Femur (tissue), 1 donor: ENCODE measurements around the gene SAMD4A.

ENCODE experiments used
- DNase-seq: peaks from one replicate; pipeline ENCODE4 v3.0.0-alpha.2; 2017

Gene SAMD4A

GRCh38 chr14:54566410-54567223 is at the start of gene SAMD4A:
Gene SAMD4A (plus strand): TSS chr14:54567128. CDS start chr14:54567917, 789 bp downstream.
- DNase-seq: peak; percentile 91

DNA sequence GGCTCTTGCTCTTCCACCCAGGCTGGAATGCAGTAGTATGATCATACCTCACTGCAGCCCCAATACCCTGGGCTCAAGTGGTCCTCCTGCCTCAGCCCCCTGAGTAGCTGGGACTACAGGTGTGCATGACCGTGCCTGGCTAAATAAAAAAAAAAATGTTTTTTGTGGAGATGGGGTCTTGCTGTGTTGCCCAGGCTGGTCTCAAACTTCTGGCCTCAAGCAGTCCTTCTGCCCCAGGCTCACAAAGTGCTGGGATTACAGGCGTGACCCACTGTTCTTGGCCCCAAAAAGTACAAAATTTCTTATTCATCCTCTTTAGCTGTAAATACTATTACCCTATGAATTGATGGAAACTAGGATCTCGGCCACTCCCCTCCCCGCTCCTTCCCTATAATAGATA is 42.5 kb upstream of the SAMD4A start:
- DNase-seq: no peak

DNA sequence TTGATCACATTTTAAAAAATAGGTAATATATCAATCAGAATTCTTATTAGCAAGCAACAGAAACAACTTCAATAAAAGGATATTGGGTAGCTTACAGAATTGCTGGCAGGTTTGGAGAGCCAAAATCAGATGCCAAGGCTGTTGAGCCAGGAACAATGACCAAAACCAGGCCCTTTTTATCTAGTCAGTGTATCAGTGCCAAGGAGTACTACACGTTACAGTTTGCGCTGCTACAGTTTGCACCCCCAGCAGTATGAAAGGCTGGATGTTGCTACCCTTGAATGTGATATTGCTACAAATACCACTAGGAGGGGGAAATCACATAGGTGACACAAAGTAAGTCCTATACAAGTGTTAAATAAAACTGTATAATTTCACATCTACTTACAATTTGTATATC is 38.0 kb upstream of the SAMD4A start:
- no peak for DNase-seq

GRCh38 chr14:54529811-54530210 is 37.1 kb upstream of the SAMD4A start:
- DNase-seq: no peak

DNA sequence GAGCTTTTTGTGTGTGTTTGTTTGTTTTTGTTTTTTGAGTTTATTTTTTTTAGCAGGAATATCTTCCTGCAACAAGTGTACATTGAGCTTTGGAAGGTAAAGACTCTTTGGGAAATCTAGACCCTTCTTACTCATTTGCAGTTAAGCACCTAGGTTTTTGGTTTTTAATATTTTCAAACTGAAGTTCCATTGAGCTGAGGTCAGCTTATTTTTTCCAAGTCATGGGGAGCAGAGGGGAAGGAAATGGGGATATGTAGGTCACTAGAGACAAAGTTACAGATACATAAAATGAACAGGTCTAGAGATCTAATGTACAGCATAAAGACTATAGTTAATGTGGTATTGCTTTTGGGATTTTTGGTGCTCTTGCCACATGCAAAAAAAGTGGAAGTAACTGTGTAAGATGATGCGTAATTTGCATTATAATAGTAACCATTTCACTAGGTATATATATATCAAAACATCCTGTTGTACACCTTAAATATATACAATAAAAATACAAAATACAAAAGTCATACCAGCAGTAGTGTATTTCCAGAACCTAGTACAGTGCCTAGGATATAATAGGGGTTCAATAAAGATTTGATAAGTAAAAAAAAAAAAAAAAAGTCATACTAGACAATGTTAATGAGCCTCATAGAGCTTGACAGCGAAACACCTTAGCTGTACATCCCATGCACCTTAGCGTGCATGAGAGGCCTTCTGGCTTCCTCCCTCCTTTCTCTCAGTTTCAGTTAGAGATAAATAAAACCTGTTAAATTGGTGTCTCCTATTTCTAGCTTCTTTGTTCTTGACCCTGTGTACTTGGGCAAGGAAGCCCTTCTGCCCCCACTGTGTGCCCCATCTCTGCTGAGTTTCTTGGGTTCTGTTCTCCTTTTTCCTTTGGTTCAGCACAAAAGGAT is 34.6 kb upstream of the SAMD4A start:
- no peak for DNase-seq

DNA sequence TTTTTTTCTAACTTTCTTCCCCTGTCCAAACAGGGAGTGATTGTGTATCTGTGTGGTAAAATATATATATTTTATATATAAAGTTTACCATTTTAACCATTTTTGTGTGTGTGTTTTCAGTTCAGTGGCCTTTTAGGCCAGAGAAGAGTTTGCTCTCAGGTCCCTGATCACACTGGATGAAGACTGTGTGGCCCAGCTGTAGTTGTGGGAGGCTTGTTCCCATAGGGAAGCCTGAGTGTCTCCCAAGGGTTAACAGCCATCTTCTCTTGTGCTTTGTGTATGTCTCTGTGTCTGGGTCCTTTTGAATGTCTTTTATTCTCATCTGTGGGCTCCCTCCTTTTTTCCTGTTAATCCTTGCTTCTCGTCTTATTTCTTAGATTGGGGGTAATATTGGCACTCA is 33.8 kb upstream of the SAMD4A start:
- DNase-seq: no peak

DNA sequence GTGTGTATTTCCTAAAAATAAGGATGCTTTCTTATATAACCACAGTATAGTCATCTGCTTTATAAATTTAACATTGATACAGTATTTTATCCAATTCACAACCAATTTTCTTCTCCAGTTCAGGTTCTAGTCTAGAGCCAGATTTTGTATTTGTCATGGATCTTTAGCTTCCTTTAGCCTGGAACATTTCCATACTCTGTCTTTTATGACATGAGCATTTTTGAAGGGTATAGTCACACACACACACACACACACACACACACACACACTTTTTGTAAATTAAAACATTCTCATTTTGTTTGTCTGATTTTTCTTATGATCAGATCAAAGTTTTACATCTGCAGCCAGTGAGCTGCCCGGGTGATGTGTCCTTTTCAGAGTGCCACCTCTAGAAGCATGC is 31.8 kb upstream of the SAMD4A start:
- no peak for DNase-seq

DNA sequence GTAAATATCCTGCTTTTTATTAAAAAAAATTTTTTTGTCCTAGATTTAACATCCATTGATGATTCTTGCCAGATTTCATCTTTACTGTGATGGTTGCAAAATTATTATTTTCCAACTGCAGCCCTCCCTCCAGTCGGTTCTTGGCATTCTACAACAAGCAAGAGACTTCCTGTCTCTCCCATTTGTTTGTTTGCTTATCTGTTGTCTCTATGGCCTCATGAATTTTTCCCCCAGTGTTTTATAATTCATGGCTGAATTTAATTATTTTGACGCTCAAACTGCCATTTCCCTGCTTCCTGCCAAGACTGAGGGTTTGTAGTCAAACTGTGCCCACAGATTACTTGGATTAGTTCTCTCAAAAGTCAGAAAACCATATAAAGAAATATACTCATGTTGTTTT is 31.3 kb upstream of the SAMD4A start:
- DNase-seq: no peak

DNA sequence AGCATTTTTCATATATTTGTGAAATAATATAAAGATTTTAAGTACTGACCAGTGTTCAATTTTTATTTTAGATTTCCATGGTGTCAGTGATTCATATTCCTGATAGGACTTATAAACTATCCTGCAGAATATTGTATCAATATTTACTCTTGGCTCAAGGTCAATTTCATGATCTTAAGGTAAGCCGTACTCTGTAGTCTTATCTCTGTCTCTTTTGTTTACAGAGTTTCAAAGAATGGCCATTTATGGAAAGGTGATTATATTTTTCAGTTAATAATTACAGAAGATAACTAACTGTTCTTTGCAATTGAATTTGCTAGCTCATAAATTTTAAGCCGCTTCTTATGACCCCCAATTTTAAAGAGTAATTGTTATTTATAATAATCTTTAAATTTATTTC is 29.3 kb upstream of the SAMD4A start:
- DNase-seq: no peak

DNA sequence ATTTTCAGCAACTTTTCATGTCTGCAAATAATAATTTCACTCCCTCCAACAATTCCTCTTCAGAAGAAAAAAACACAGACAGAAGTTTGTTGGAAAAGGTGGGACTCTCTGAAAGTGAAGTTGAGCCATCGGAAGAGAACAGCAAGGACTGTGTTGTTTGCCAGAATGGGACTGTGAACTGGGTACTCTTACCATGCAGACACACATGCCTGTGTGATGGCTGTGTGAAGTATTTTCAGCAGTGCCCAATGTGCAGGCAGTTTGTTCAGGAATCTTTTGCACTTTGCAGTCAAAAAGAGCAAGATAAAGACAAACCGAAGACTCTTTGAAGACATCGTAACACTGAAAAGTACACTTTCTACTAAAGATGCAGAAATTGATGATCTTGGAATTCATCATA is 28.9 kb upstream of the SAMD4A start:
- no peak for DNase-seq

GRCh38 chr14:54547583-54547982 is 19.3 kb upstream of the SAMD4A start:
- DNase-seq: no peak

- DNase-seq: no peak
Observed at GRCh38 chr14:54548491-54548890, 18.4 kb upstream of the SAMD4A start.

DNA sequence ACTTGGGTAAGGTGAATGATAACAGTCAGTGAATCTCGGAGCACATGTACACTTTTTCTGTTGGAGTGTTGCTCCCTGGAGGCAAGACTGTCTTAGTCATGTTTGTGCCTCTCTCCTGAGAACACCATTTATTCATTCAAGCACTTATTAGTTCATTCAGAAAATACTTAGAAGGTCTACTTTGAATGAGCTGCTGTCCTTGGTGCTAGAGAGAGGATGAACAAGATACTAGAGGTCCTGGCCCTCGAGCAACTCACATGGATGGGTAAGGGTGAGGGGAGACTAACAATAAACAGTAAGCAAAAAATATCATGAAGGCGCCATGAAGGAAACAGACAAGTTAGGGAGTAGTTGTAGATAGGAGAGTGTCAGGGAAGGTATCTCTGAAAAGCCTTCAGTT is 17.1 kb upstream of the SAMD4A start:
- no peak for DNase-seq

- no peak for DNase-seq
Observed at GRCh38 chr14:54550514-54550913, 16.4 kb upstream of the SAMD4A start.

- DNase-seq: no peak
Observed at GRCh38 chr14:54554401-54554800, 12.5 kb upstream of the SAMD4A start.

DNA sequence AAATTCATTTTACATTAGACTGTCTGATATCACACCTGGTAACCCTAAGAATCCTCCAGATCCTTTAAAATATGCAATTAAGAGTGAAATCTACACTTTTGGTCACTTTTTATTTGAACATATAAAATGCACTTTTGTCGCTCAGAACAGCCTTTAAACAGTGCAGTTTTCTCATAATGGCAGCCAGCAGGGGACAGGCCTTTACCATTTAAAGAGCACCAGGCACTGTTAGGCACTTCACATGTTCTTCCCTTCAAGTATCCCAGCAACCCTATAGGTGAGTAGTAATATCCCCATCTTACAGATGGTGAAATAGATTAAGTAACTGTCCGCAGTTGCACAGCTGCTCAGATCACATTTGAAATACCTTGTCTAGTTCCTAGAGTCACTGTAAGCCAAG is 11.3 kb upstream of the SAMD4A start:
- DNase-seq: no peak

DNA sequence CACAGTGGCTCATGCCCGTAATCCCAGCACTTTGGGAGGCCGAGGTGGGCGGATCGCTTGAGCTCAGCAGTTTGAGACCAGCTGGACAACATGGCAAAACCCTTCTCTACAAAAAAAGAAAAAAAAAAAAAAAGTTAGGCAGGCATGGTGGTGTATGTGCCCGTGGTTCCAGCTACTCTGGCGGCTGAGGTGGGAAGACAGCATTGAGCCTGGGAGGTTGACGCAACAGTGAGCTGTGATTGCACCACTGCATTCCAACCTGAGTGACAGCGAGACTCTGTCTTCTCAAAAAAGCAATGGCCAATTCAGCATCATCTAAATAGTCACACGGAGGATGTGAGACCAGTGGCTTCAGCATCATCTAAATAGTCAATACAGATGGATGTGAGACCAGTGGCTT is 10.4 kb upstream of the SAMD4A start:
- no peak for DNase-seq

- DNase-seq: no peak
Observed at GRCh38 chr14:54562334-54562733, 4.6 kb upstream of the SAMD4A start.

- DNase-seq: no peak
Observed at GRCh38 chr14:54564071-54564867, 2.7 kb upstream of the SAMD4A start.

- DNase-seq: peak; percentile 74
Observed at GRCh38 chr14:54564868-54565784, 1.8 kb upstream of the SAMD4A start.

DNA sequence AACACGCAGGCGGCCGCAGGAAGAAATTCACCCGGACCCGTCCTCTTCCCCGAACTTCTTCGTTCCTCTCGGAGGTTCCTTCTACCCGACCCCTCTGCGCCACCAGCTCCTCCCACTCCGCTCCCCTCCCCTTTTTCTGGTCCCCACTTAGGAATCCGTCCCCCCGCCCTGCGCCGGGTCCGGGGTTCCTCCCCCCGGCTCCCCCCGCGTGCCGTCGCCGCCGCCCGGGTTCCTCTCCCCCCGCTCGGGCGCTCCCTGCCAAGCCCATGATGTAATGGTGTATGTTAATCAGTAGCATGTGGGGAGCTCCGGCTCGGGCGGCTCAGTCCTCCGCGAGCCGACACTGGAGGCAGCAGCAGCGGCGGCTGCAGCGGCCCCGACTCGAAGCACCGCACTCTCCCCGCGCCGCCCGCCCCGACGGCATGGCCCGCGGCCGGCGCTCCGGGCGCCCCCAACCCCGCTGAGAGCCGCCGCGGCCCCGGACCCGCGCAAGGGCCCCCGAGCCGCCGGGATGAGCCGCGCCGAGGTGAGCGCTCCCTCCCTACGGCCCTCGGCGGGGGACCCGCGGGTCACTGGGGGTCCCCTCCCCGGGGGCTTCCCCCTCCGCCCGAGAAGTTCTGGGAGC is 1.0 kb upstream of the SAMD4A start:
- peak; percentile 96 for DNase-seq

GRCh38 chr14:54567224-54567638 is 303 bp downstream of the SAMD4A start:
- peak; percentile 67 for DNase-seq
